ENCODE results near the gene LSM4.
A peak's percentile ranks its signal among the peaks of the same experiment; 100 is the strongest.

Gene LSM4

GRCh38 chr19:18306209-18306887 lies 16.5 kb downstream of the LSM4 start:
- Histone ChIP-seq H3K9me3 (ENCODE audit: control insufficient read depth, insufficient read depth, low read length) (no peaks in the 10 kb centered on the region), H3K4me2 (ENCODE audit: low read length) (peak overlapping the region; percentile 91), H3K4me1 (ENCODE audit: control insufficient read depth, low read length) (peaks cover 51% of the 10 kb centered on the region), H3K9me2 (replicated peaks; ENCODE audit: control insufficient read depth, low read length) (no peaks in the 10 kb centered on the region), H3K4me3 (ENCODE audit: low read length) (peak overlapping the region; percentile 39), H3K36me3 (ENCODE audit: control insufficient read depth, low read length) (peaks cover 59% of the 10 kb centered on the region), H3K27ac (ENCODE audit: low read depth, low read length) (peak overlapping the region; percentile 86), H4K20me1 (ENCODE audit: control insufficient read depth, insufficient read depth, low read depth, low read length) (no peaks in the 10 kb centered on the region), H3K27me3 (ENCODE audit: control insufficient read depth, low read length) (no peaks in the 10 kb centered on the region), H3K79me2 (ENCODE audit: control insufficient read depth, low read length) (no peaks in the 10 kb centered on the region; the same call in 1 of the 2 replicates), H3F3A (ENCODE audit: control insufficient read depth, insufficient read depth) (peaks cover 11% of the 10 kb centered on the region)
- no peak for TF ChIP-seq CTCF (IDR thresholded peaks at IDR 0.05; ENCODE audit: low read depth, low read length, poor library complexity, severe bottlenecking)
- no peak for TF ChIP-seq EZH2phosphoT487 (IDR thresholded peaks at IDR 0.05; ENCODE audit: borderline replicate concordance, low read length)

DNA sequence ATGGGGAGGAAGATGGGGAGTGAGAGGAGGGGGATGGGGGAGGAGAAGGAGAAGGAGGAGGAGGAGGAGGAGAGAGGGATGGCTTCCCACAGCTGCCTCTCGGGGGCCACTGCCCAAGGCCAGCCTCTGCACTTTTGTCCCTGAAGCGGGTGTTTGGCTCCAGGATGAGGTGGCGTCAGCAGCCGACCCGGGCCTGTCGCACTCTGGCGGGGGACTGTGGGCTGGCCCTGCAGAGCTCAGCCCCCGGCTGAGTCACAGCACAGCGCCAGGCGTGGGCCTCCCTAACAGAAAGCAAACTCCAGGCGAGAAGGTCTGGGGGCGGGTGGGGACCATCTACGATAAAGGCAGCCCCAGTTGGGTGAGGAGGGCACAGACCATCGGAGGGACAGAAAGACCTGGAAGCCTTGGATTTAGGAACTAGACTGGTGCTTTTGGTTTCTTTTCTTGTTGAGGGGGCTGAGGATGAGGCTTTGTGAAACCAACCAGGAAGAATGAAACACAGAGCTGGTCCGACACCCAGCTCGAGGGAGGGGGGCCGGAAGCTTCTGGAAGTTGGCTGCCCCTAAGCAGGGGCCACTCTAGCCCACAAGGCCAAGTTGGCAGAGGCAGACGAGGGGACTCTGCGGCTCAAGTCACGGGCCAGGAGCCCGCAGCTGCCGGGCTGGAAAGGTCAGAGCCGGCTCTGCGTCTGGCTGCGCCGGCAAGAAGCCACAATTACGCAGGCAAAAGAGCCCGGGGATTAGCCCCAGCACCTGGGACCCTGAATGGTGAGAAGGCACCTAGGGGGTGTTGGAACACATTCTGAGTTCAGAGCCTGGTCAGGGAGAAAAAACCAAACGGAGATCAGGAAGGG lies 18.2 kb downstream of the LSM4 start:
- H3K79me2 ChIP-seq (ENCODE audit: control insufficient read depth, low read length), result no peaks in the 10 kb centered on the region; the same call in 1 of the 2 replicates
- H3F3A ChIP-seq (ENCODE audit: control insufficient read depth, insufficient read depth), result peaks cover 11% of the 10 kb centered on the region
- H3K4me3 ChIP-seq (ENCODE audit: low read length), result peak overlapping the region; percentile 70
- H3K4me1 ChIP-seq (ENCODE audit: control insufficient read depth, low read length), result peaks cover 51% of the 10 kb centered on the region
- H3K27ac ChIP-seq (ENCODE audit: low read depth, low read length), result peak overlapping the region; percentile 86
- TF ChIP-seq EZH2phosphoT487 (IDR thresholded peaks at IDR 0.05; ENCODE audit: borderline replicate concordance, low read length) (no peak), CTCF (IDR thresholded peaks at IDR 0.05; ENCODE audit: low read depth, low read length, poor library complexity, severe bottlenecking) (no peak)
- H3K4me2 ChIP-seq (ENCODE audit: low read length), result peak overlapping the region; percentile 91
- no peaks in the 10 kb centered on the region for H3K27me3 ChIP-seq (ENCODE audit: control insufficient read depth, low read length)
- H4K20me1 ChIP-seq (ENCODE audit: control insufficient read depth, insufficient read depth, low read depth, low read length), result no peaks in the 10 kb centered on the region
- H3K9me3 ChIP-seq (ENCODE audit: control insufficient read depth, insufficient read depth, low read length), result no peaks in the 10 kb centered on the region
- H3K9me2 ChIP-seq (replicated peaks; ENCODE audit: control insufficient read depth, low read length), result no peaks in the 10 kb centered on the region
- H3K36me3 ChIP-seq (ENCODE audit: control insufficient read depth, low read length), result peaks cover 43% of the 10 kb centered on the region

GRCh38 chr19:18304208-18304457 lies 18.7 kb downstream of the LSM4 start:
- Histone ChIP-seq H3K79me2 (ENCODE audit: control insufficient read depth, low read length) (no peaks in the 10 kb centered on the region; the same call in 1 of the 2 replicates), H3K9me2 (replicated peaks; ENCODE audit: control insufficient read depth, low read length) (no peaks in the 10 kb centered on the region), H3K27me3 (ENCODE audit: control insufficient read depth, low read length) (no peaks in the 10 kb centered on the region), H3K36me3 (ENCODE audit: control insufficient read depth, low read length) (peaks cover 38% of the 10 kb centered on the region), H3K4me2 (ENCODE audit: low read length) (peak overlapping the region; percentile 91), H3K9me3 (ENCODE audit: control insufficient read depth, insufficient read depth, low read length) (no peaks in the 10 kb centered on the region), H3K27ac (ENCODE audit: low read depth, low read length) (peak overlapping the region; percentile 86), H3K4me3 (ENCODE audit: low read length) (peak overlapping the region; percentile 70), H3F3A (ENCODE audit: control insufficient read depth, insufficient read depth) (peaks cover 11% of the 10 kb centered on the region), H3K4me1 (ENCODE audit: control insufficient read depth, low read length) (peaks cover 54% of the 10 kb centered on the region), H4K20me1 (ENCODE audit: control insufficient read depth, insufficient read depth, low read depth, low read length) (no peaks in the 10 kb centered on the region)
- no peak for TF ChIP-seq CTCF (IDR thresholded peaks at IDR 0.05; ENCODE audit: low read depth, low read length, poor library complexity, severe bottlenecking)
- no peak for TF ChIP-seq EZH2phosphoT487 (IDR thresholded peaks at IDR 0.05; ENCODE audit: borderline replicate concordance, low read length)
